NCI-H1930 (cell line): ENCODE results near the gene CBFB.
"Not testable (repeated sequence)": the region's sequence is repeated elsewhere in the genome, so short reads cannot be mapped to it uniquely, and the experiment has no call there.

Experiments
- DNase-seq, 2 experiments: peaks; one replicate each; lab custom pipeline; 2025; lab: John Stamatoyannopoulos, UW

The CBFB gene

GRCh38 chr16:67098599-67098998 is 69.7 kb downstream of the CBFB start:
- no peak for DNase-seq

- DNase-seq, result no peak
Measured at GRCh38 chr16:67100569-67101310, 71.8 kb downstream of the CBFB start.

- DNase-seq, result no peak
Measured at GRCh38 chr16:67101311-67102082, 72.5 kb downstream of the CBFB start.

- no peak for DNase-seq
Measured at GRCh38 chr16:67104061-67104460, 75.1 kb downstream of the CBFB start.

- DNase-seq, result no peak
Measured at GRCh38 chr16:67104845-67105244, 75.9 kb downstream of the CBFB start.

- DNase-seq, result no peak
Measured at GRCh38 chr16:67105246-67105645, 76.3 kb downstream of the CBFB start.

GRCh38 chr16:67105881-67106280 is 76.9 kb downstream of the CBFB start:
- DNase-seq, result no peak

- DNase-seq, result no peak
Measured at GRCh38 chr16:67108489-67108888, 79.5 kb downstream of the CBFB start.

- no peak for DNase-seq
Measured at GRCh38 chr16:67108931-67109406, 80.0 kb downstream of the CBFB start.

GRCh38 chr16:67109407-67110135 is 80.6 kb downstream of the CBFB start, which contains the start of gene PHAF1:
PHAF1 (plus strand) TSS chr16:67109941; CDS start chr16:67110176, 235 bp downstream.
- DNase-seq, result peak; percentile 69 to 79

- no peak for DNase-seq
Measured at GRCh38 chr16:67111951-67112444, 83.0 kb downstream of the CBFB start.

GRCh38 chr16:67112591-67113399 is 83.8 kb downstream of the CBFB start:
- DNase-seq, result no peak

GRCh38 chr16:67114793-67115192 is 85.8 kb downstream of the CBFB start:
- DNase-seq, result no peak

GRCh38 chr16:67115639-67116038 is 86.7 kb downstream of the CBFB start:
- DNase-seq, result no peak

- DNase-seq, result no peak
Measured at GRCh38 chr16:67116388-67117311, 87.7 kb downstream of the CBFB start.

- no peak for DNase-seq
Measured at GRCh38 chr16:67117716-67118115, 88.8 kb downstream of the CBFB start.

- DNase-seq, result no peak
Measured at GRCh38 chr16:67120025-67120424, 91.1 kb downstream of the CBFB start.

- DNase-seq, result not testable (repeated sequence)
Measured at GRCh38 chr16:67122799-67123198, 93.8 kb downstream of the CBFB start.

GRCh38 chr16:67128417-67128816 is 99.5 kb downstream of the CBFB start:
- DNase-seq, result no peak

GRCh38 chr16:67128887-67129286 is 99.9 kb downstream of the CBFB start:
- DNase-seq, result no peak
